GM21786 (cell line): ENCODE results near the gene XKR3.
"Not testable (repeated sequence)": the region's sequence is repeated elsewhere in the genome, so short reads cannot be mapped to it uniquely, and the experiment has no call there.

Source experiments
- ATAC-seq: cut with Tn5 transposase; IDR thresholded peaks from one replicate; pipeline ENCODE4 v1.9.1; 2021; ENCODE audit not compliant: unreplicated experiment

XKR3 gene

DNA sequence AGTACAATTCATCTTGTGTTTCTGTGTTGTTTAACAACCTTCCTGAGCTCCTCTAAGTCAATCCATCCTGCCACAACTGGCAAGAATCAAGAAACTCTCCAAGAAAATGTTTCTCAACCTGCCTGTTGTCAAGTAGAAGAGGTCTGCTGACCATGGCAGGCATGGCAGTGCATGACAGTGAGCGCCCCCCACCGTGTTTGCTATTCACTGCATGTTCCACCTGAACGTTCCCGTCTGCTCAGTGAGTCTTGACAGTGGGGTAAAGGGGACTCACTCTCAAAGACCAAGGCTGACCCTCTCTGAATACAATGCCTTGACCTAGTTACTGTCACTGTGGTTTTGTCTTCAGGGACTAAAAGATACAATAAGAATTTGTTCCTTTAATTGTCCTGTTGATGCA lies 75.9 kb downstream of the XKR3 start:
- not testable (repeated sequence) for ATAC-seq

DNA sequence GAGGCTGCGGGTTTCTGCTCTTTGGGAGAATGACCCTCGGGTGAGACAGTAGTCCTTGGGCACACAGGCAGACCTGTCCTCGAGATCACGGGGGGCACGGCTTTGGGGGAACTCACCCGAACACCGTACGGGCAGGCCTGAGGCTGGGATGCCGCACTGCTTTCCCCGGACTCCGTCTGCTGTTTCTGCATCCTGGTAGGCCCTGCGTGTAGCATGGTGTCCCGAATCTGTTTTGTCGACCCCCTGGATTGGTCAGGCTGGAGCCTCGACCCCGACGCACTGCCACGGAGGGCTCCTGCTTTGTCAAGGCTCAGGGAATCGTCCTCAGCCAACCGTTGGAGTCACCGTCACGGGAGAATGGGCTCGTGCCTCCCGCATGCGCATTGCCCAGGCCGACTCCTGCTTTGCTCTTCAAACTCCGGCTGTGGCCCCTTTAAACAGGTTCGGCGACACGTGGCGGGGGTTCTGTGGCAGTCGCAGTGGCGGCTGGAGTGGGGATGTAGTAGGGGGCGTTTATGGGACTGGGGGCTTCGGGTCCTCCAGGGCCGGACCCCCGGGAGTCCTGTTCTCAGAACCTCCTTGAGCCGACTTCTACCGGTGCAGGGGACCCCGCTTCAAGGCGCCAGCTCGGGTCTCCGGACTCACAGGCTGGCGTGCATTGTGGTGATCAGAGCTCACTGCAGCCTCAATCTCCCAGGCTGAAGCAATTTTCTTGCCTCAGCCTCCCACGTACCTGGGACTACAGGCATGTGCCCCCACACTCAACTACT lies 76.9 kb downstream of the XKR3 start:
- ATAC-seq = not testable (repeated sequence)

DNA sequence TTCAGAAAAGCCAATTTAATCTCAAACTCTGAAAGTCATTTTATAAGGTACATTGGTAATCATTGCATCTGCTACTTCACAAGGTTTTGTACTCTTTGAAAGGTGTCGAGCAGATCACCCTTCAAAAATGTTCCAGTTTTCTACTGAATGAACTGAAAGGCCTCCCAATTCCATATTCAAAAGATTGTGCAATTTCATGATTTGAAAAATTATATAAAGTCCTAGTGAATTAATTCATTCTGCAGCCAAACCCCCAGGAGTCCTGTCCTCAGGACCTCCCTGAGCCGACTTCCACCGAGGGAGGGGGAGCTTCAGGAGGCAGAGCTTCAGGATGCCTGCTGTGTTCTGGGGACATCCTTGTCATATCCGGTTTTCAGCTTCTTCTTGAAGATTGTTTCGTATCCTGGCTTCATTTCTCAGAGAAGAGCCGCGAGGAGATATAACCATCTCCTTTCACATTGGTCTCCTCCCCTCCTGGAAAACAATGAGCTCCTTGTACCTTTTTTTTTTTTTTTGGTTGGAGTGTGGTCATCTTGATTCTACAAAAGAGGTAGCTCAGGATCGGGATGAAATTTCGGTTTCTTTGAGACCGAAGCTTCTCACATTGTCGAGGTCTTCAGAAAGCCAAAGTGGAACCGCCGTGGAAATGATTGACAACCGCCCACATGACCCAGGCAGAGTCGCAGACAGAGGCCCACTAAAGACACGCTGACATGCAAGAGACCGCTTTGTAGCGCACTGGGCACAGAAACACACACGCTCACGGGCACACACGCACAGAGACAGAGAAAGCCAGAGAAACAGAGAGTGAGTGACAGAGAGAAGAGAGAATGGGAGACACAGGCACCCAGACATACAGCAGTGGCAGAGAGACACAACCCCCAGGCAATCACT lies 77.7 kb downstream of the XKR3 start:
- not testable (repeated sequence) for ATAC-seq

DNA sequence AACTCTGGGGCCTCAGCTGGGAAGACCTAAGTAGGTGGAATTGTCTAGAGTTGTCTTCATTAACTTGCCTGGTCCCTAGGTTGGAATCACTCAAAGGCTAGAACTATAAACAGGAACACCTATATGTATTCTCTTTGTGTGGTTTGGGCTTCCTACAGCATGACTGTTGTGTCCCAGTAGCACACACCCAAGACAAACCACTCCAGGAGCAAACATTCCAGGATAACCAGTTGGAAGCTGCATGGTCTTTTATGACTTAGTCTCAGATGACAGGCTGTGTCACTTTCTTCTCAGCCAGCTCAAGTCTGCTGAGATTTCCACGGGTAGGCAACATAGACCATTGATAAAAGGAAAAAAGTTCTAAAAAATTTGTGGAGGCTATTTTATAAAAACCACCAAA lies 90.9 kb downstream of the XKR3 start:
- not testable (repeated sequence) for ATAC-seq
